H1 (cell line): Measurements from ENCODE around the gene ITGA8. TPM values are rescaled to one million over a fixed set of nuclear protein-coding genes. Genes with fewer than 3 reads are reported as not detected.

Experiments
- CTCF ChIA-PET: fragments of 300-600 bp; sonication (Branson Sonifier 250); formaldehyde crosslinking; loops from one replicate; lab custom pipeline; 2021; ENCODE audit not compliant: partially characterized antibody; lab: Charles Lee
- POLR2A ChIA-PET: fragments of 300-600 bp; sonication (Branson Sonifier 250); formaldehyde crosslinking; loops from one replicate; lab custom pipeline; 2021; ENCODE audit warnings: inconsistent platforms; ENCODE audit not compliant: partially characterized antibody; lab: Charles Lee
- DNase-seq, 2 experiments: peaks; one replicate each; pipeline versions ENCODE4 v3.0.0 to v3.0.0-alpha.2; 2010 to 2022; ENCODE audit warnings: low spot score in 2 of 2, low read depth in 1 of 2, mixed read lengths in 1 of 2
- FAIRE-seq: peaks from 2 replicates; lab custom pipeline; 2011; peaks lifted over from hg19 to GRCh38; lab: Jason Lieb, UNC
- H2AFZ ChIP-seq: 2 replicates; pipeline ENCODE4 v1.8.1; 2012; ENCODE audit warnings: low read length, inconsistent platforms
- H2AK5ac ChIP-seq: 2 replicates; pipeline ENCODE4 v1.6.1; 2013; ENCODE audit warnings: low read depth, low read length
- H2BK120ac ChIP-seq: replicated peaks from 2 replicates; pipeline ENCODE3; 2013; ENCODE audit warnings: low read depth, low read length, inconsistent platforms
- H2BK12ac ChIP-seq: 2 replicates; pipeline ENCODE4 v1.6.1; 2013; ENCODE audit warnings: low read depth, low read length
- H2BK15ac ChIP-seq: 2 replicates; pipeline ENCODE4 v1.6.1; 2013; ENCODE audit warnings: low read length
- H2BK20ac ChIP-seq: 2 replicates; pipeline ENCODE4 v1.6.1; 2013; ENCODE audit warnings: low read length
- H2BK5ac ChIP-seq: 2 replicates; pipeline ENCODE4 v1.6.1; 2013; ENCODE audit warnings: low read depth, low read length
- H3K14ac ChIP-seq: 2 replicates; pipeline ENCODE4 v1.6.1; 2013; ENCODE audit warnings: inconsistent platforms; ENCODE audit not compliant: insufficient read length
- H3K18ac ChIP-seq: 2 replicates; pipeline ENCODE4 v1.6.1; 2013; ENCODE audit warnings: low read length; ENCODE audit errors: extremely low read depth
- H3K23ac ChIP-seq: 2 replicates; pipeline ENCODE4 v1.6.1; 2013; ENCODE audit warnings: inconsistent platforms; ENCODE audit not compliant: insufficient read length
- H3K23me2 ChIP-seq: 2 replicates; pipeline ENCODE4 v1.6.1; 2013; ENCODE audit warnings: low read depth, low read length
- H3K27ac ChIP-seq: 2 replicates; pipeline ENCODE4 v1.6.1; 2011; ENCODE audit warnings: low read depth, low read length, inconsistent platforms
- H3K27me3 ChIP-seq, 4 experiments: replicated peaks in 1 of 4; 1 replicate in 1 of 4; 2 replicates in 3 of 4; pipeline versions ENCODE4 v1.6.1 to v1.8.1; 2011 to 2013; ENCODE audit warnings: low read length in 3 of 4, mild to moderate bottlenecking in 3 of 4, inconsistent platforms in 2 of 4, mixed read lengths in 2 of 4, moderate library complexity in 1 of 4; ENCODE audit not compliant: control insufficient read depth in 3 of 4, insufficient read depth in 3 of 4; ENCODE audit errors: extremely low read depth in 1 of 4
- H3K36me3 ChIP-seq, 4 experiments: 2 replicates each; pipeline versions ENCODE4 v1.6.1 to v1.8.1; 2011 to 2013; ENCODE audit warnings: mild to moderate bottlenecking in 4 of 4, low read length in 3 of 4, moderate library complexity in 2 of 4, control low read depth in 1 of 4, inconsistent platforms in 1 of 4; ENCODE audit not compliant: insufficient read depth in 4 of 4, control insufficient read depth in 2 of 4
- H3K4ac ChIP-seq: replicated peaks from 2 replicates; pipeline ENCODE3; 2013; ENCODE audit warnings: low read length, low read depth, mixed read lengths, inconsistent platforms; ENCODE audit not compliant: insufficient read length
- H3K4me1 ChIP-seq, 4 experiments: replicated peaks in 1 of 4; 1 replicate in 1 of 4; 2 replicates in 3 of 4; pipeline versions ENCODE4 v1.6.1 to v1.8.1; 2011 to 2013; ENCODE audit warnings: low read length in 3 of 4, inconsistent platforms in 2 of 4, mixed read lengths in 1 of 4; ENCODE audit not compliant: insufficient read depth in 4 of 4, control insufficient read depth in 3 of 4
- H3K4me2 ChIP-seq, 2 experiments: 2 replicates each; pipeline versions ENCODE4 v1.6.1 to v1.8.1; 2011 to 2013; ENCODE audit warnings: low read depth in 2 of 2, low read length in 2 of 2, control low read depth in 1 of 2, inconsistent platforms in 1 of 2, mild to moderate bottlenecking in 1 of 2; ENCODE audit not compliant: insufficient read depth in 1 of 2
- H3K4me3 ChIP-seq, 4 experiments: fragments of 200-600, 300-600 bp in 1 of 4; sonication (generic), shearing (Covaris generic), sonication (Bioruptor Twin) in 1 of 4; 2 replicates each; pipeline versions ENCODE4 v1.5.1 to v1.8.1; 2011 to 2016; ENCODE audit warnings: low read length in 4 of 4, low read depth in 3 of 4, control low read depth in 2 of 4, inconsistent platforms in 2 of 4, mild to moderate bottlenecking in 2 of 4, mixed read lengths in 1 of 4, moderate library complexity in 1 of 4; ENCODE audit not compliant: insufficient read depth in 2 of 4; ENCODE audit errors: extremely low read depth in 1 of 4
- H3K56ac ChIP-seq: replicated peaks from 2 replicates; pipeline ENCODE3; 2013; ENCODE audit warnings: low read depth, mild to moderate bottlenecking, mixed read lengths, low read length, inconsistent platforms; ENCODE audit not compliant: insufficient read length
- H3K79me1 ChIP-seq: 2 replicates; pipeline ENCODE4 v1.6.1; 2013; ENCODE audit warnings: low read depth, low read length, control low read depth
- H3K79me2 ChIP-seq, 2 experiments: 2 replicates each; pipeline versions ENCODE4 v1.6.1 to v1.8.1; 2012 to 2013; ENCODE audit warnings: low read length in 2 of 2, mild to moderate bottlenecking in 2 of 2, inconsistent platforms in 1 of 2; ENCODE audit not compliant: insufficient read depth in 2 of 2, control insufficient read depth in 1 of 2
- H3K9ac ChIP-seq, 4 experiments: replicated peaks in 1 of 4; 1 replicate in 1 of 4; 2 replicates in 3 of 4; pipeline versions ENCODE4 v1.6.1 to v1.8.1; 2011 to 2013; ENCODE audit warnings: low read depth in 3 of 4, low read length in 3 of 4, control low read depth in 2 of 4, mild to moderate bottlenecking in 2 of 4, moderate library complexity in 2 of 4, inconsistent platforms in 1 of 4; ENCODE audit errors: extremely low read depth in 1 of 4
- H3K9me3 ChIP-seq, 2 experiments: 2 replicates each; pipeline versions ENCODE4 v1.6.1 to v1.8.1; 2012 to 2013; ENCODE audit warnings: mild to moderate bottlenecking in 2 of 2, moderate library complexity in 2 of 2, control low read depth in 1 of 2, inconsistent platforms in 1 of 2, low read depth in 1 of 2, low read length in 1 of 2, mixed read lengths in 1 of 2; ENCODE audit not compliant: insufficient read depth in 2 of 2
- H4K20me1 ChIP-seq, 2 experiments: replicated peaks in 1 of 2; 2 replicates each; pipeline versions ENCODE3 to v1.8.1; 2011 to 2013; ENCODE audit warnings: inconsistent platforms in 2 of 2, low read length in 2 of 2, mild to moderate bottlenecking in 1 of 2; ENCODE audit not compliant: insufficient read depth in 2 of 2, control insufficient read depth in 1 of 2
- H4K5ac ChIP-seq: 2 replicates; pipeline ENCODE4 v1.6.1; 2013; ENCODE audit warnings: low read length, low read depth, mixed read lengths, inconsistent platforms; ENCODE audit not compliant: insufficient read length
- H4K8ac ChIP-seq: 2 replicates; pipeline ENCODE4 v1.8.0; 2013; ENCODE audit warnings: mild to moderate bottlenecking, moderate library complexity, low read length, inconsistent platforms; ENCODE audit not compliant: insufficient read depth; ENCODE audit errors: extremely low read depth
- H4K91ac ChIP-seq: replicated peaks from 2 replicates; pipeline ENCODE3; 2013; ENCODE audit warnings: low read length, mixed read lengths, inconsistent platforms; ENCODE audit not compliant: insufficient read length
- BCL11A ChIP-seq, 2 experiments: IDR thresholded peaks; one replicate each; pipeline ENCODE4 v1.6.1; 2011; ENCODE audit warnings: low read depth in 2 of 2, low read length in 2 of 2, mild to moderate bottlenecking in 2 of 2
- CEBPB ChIP-seq: IDR thresholded peaks from 2 replicates; pipeline ENCODE4 v1.6.1; 2012; ENCODE audit warnings: low read depth, low read length
- CTCF ChIP-seq, 3 experiments: IDR thresholded peaks; 1 replicate in 2 of 3; 2 replicates in 1 of 3; pipeline versions ENCODE4 v1.5.1 to v1.6.1; 2011; ENCODE audit warnings: low read length in 3 of 3, mild to moderate bottlenecking in 3 of 3, inconsistent platforms in 2 of 3, low read depth in 1 of 3, moderate library complexity in 1 of 3; ENCODE audit not compliant: insufficient read depth in 1 of 3; ENCODE audit errors: control extremely low read depth in 1 of 3
- KDM4A ChIP-seq: IDR thresholded peaks from one replicate; pipeline ENCODE4 v1.7.1; 2012; ENCODE audit warnings: low read depth, mild to moderate bottlenecking, moderate library complexity, low read length, inconsistent platforms; ENCODE audit not compliant: severe bottlenecking
- NANOG ChIP-seq: IDR thresholded peaks from 2 replicates; pipeline ENCODE4 v1.6.1; 2011; ENCODE audit warnings: low read length, low read depth, mild to moderate bottlenecking, inconsistent platforms; ENCODE audit not compliant: insufficient read depth, poor library complexity, severe bottlenecking
- RBBP5 ChIP-seq: IDR thresholded peaks from 2 replicates; pipeline ENCODE4 v1.7.1; 2012; ENCODE audit warnings: low read depth, mild to moderate bottlenecking, inconsistent platforms, low read length, moderate library complexity, borderline replicate concordance
- SP4 ChIP-seq: IDR thresholded peaks from 2 replicates; pipeline ENCODE4 v1.6.1; 2012; ENCODE audit warnings: low read length, inconsistent platforms
- YY1 ChIP-seq: IDR thresholded peaks from 2 replicates; pipeline ENCODE4 v1.6.1; 2011; ENCODE audit warnings: low read depth, mild to moderate bottlenecking, low read length
- WGBS, 2 experiments: shearing (Covaris generic) in 1 of 2; methylation state at CpG; one replicate each; pipeline versions ENCODE4 v1.1.6 to v1.1.7; 2013 to 2015; ENCODE audit warnings: low lambda C conversion rate in 2 of 2, mixed read lengths in 2 of 2, inconsistent platforms in 1 of 2, low coverage in 1 of 2, missing lambda C conversion rate in 1 of 2; ENCODE audit not compliant: insufficient replicate concordance in 2 of 2, insufficient coverage in 1 of 2, insufficient read length in 1 of 2; ENCODE audit errors: extremely low coverage in 1 of 2, missing lambda C conversion rate in 1 of 2; 5-methylcytosine and 5-hydroxymethylcytosine counted together
- polyA plus RNA-seq, 7 experiments: library from polyadenylated mRNA; depleted of rRNA in 3 of 7; stranded (reverse) in 5 of 7; unstranded in 2 of 7; fragments of >200 nt in 5 of 7; fragments of 200-250 nt in 2 of 7; gene quantifications; 1 replicate in 5 of 7; 2 replicates in 1 of 7; 4 replicates in 1 of 7; pipeline versions ENCODE4 v1.2.1 to v1.2.3, GENCODE V29; 2011 to 2013; ENCODE audit warnings: missing spikeins in 2 of 7, mixed read lengths in 2 of 7
- total RNA-seq: library from RNA; stranded (reverse); fragmentation: NEBNext Ultra II Directional; extraction: Animal tissue kit (Norgen Biotek cat#: 25700); gene quantifications from 2 replicates; pipeline ENCODE4 v1.2.1, GENCODE V29; 2021
- TF ChIP-seq, protein P1 (sequence below): IDR thresholded peaks from 2 replicates; pipeline ENCODE4 v1.6.1; 2012; ENCODE audit warnings: low read length, inconsistent platforms
- TF ChIP-seq, protein P2 (sequence below): IDR thresholded peaks from 2 replicates; pipeline ENCODE4 v1.6.1; 2011; ENCODE audit warnings: low read depth, mild to moderate bottlenecking, low read length; ENCODE audit not compliant: insufficient read depth

The ITGA8 gene
- total and polyA plus RNA-seq, 2 of the 8 experiments (the other 6 are each of a cell fraction or from before 2014, with no cell fraction given) = not detected

DNA sequence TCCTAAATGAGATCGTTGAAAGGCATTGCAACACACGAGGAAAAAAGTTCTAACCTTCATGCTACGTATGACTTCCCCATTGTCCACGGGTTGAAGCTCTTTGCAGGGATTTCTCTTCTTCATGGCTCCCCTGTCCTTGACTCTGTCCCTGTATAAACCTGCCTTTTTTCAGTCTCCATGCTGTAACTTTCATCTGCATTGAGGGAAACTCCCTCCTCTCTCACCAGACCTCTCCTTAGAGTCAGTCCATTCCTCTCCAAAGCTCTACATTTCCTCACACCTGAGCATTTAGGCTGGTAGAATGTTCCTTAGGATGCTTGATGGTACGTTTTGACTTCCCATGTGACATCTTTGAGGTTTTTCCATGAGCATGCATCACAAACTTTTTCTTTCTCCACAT lies 214.4 kb downstream of the ITGA8 start:
- DNase-seq (no peak), FAIRE-seq (no peak)
- no peak overlapping the region for H3K4me2 ChIP-seq
- no peak overlapping the region for H2BK20ac ChIP-seq
- H3K23ac ChIP-seq = no peak overlapping the region
- H2AK5ac ChIP-seq = no peak overlapping the region
- no peak overlapping the region for H3K56ac ChIP-seq
- H3K4me3 ChIP-seq = no peak overlapping the region
- no peak overlapping the region for H4K5ac ChIP-seq
- no peak overlapping the region for H3K27ac ChIP-seq
- WGBS, 2 experiments = 91% methylated on average over 5 of the region's 5 CpGs; no CpG with 5 or more reads in 1 of the 2 experiments
- no peak overlapping the region for H2AFZ ChIP-seq
- no peaks in the 10 kb centered on the region for H3K23me2 ChIP-seq
- no peak overlapping the region for H3K14ac ChIP-seq
- H3K18ac ChIP-seq = no peak overlapping the region
- no peaks in the 10 kb centered on the region for H3K79me1 ChIP-seq
- H2BK12ac ChIP-seq = no peak overlapping the region
- no peaks in the 10 kb centered on the region; a peak in 1 of 7 replicates for H3K4me1 ChIP-seq
- no peak overlapping the region for H3K9ac ChIP-seq
- H2BK120ac ChIP-seq = no peak overlapping the region
- H4K20me1 ChIP-seq = no peaks in the 10 kb centered on the region
- ChIA-PET CTCF (no interaction called here), POLR2A (no interaction called here)
- no peak overlapping the region for H2BK15ac ChIP-seq
- no peaks in the 10 kb centered on the region for H3K79me2 ChIP-seq
- H4K8ac ChIP-seq = no peak overlapping the region
- H2BK5ac ChIP-seq = no peak overlapping the region
- H3K27me3 ChIP-seq = no peaks in the 10 kb centered on the region
- no peak overlapping the region for H4K91ac ChIP-seq
- no peak overlapping the region for H3K4ac ChIP-seq
- no peaks in the 10 kb centered on the region for H3K36me3 ChIP-seq
- no peaks in the 10 kb centered on the region for H3K9me3 ChIP-seq
- TF ChIP-seq KDM4A = no peak
- no peak for TF ChIP-seq RBBP5
- TF ChIP-seq YY1 = no peak
- TF ChIP-seq, protein P1, sequence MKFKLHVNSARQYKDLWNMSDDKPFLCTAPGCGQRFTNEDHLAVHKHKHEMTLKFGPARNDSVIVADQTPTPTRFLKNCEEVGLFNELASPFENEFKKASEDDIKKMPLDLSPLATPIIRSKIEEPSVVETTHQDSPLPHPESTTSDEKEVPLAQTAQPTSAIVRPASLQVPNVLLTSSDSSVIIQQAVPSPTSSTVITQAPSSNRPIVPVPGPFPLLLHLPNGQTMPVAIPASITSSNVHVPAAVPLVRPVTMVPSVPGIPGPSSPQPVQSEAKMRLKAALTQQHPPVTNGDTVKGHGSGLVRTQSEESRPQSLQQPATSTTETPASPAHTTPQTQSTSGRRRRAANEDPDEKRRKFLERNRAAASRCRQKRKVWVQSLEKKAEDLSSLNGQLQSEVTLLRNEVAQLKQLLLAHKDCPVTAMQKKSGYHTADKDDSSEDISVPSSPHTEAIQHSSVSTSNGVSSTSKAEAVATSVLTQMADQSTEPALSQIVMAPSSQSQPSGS = no peak
- no peak for TF ChIP-seq NANOG
- no peak for TF ChIP-seq SP4
- no peak for TF ChIP-seq CEBPB
- TF ChIP-seq, protein P2, sequence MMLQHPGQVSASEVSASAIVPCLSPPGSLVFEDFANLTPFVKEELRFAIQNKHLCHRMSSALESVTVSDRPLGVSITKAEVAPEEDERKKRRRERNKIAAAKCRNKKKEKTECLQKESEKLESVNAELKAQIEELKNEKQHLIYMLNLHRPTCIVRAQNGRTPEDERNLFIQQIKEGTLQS = no peak
- no peak for TF ChIP-seq BCL11A (IDR thresholded peaks at IDR 0.05; ENCODE audit: low read depth in 2 of 2, low read length in 2 of 2)
- no peak for TF ChIP-seq CTCF (IDR thresholded peaks at IDR 0.05; ENCODE audit: control extremely low read depth in 1 of 3, insufficient read depth in 1 of 3, low read depth in 1 of 3, low read length in 3 of 3)
